GM21360 (cell line): ENCODE measurements around the gene REST.
"Not testable (repeated sequence)": the region's sequence is repeated elsewhere in the genome, so short reads cannot be mapped to it uniquely, and the experiment has no call there.

Source experiments
- ATAC-seq: cut with Tn5 transposase; IDR thresholded peaks from one replicate; pipeline ENCODE4 v1.9.1; 2021; ENCODE audit warnings: mild to moderate bottlenecking, moderate library complexity; ENCODE audit not compliant: unreplicated experiment

The REST gene

DNA sequence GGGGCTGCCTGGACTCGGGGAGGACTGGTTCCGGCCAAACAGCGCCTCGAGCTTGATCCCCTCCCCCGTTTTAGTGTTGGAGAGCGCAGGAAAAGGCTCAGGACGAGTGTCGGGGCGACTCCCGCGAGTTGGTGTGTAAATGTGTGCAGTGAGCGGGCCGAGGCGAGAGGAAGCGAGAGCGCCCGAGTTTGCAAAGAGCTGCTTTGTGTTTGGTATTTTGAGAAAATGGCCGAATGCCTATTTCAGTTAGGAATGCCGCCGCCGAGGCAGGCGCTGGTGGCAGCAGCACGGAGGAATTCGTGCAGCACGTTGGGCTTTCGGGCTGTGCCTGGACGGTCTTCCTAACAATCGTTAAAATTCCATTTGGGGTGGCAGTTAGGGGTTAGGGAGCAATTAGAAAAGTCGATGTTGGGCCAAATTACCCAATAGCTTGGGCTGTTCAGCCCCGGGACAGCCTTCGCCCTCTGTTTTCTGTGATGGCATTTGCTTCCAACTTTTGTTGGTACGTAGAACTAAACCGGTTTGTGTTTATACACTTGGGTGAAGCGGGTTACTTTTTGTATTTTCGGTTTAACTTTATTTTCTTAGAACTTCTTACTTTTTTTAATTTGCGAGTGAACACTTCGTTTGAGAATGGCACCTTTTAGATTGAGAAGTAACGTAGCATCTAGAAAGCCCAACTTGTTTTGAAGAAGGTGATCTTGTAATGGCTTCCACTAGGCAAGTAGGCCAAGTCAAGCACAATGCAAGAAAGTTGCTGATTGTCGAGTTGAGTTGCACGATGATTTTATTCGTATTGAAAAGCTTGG is 1.6 kb downstream of the REST start:
- peak; percentile 22 for ATAC-seq

DNA sequence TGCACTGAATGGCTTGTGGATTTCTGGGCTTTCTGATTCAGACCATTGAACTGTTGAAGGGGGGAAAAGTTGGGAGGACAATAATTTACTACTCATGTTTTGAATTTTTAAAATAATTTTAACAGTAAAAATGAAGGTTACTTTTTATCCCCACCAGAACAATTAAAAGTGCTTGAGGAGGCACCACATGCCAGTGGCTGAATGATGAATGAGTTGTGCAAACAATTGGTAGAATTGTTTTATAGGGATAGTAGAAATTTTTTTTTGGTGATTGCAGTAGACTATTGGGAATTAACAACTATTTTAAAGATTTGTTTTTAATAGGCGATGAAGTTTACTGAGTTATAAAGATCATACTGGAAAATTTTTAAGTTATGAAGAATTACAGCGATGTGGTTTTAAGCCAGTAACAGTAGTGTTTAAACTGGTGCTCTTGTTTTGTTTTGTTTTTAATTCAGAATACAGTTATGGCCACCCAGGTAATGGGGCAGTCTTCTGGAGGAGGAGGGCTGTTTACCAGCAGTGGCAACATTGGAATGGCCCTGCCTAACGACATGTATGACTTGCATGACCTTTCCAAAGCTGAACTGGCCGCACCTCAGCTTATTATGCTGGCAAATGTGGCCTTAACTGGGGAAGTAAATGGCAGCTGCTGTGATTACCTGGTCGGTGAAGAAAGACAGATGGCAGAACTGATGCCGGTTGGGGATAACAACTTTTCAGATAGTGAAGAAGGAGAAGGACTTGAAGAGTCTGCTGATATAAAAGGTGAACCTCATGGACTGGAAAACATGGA is 2.7 kb downstream of the REST start:
- no peak for ATAC-seq

DNA sequence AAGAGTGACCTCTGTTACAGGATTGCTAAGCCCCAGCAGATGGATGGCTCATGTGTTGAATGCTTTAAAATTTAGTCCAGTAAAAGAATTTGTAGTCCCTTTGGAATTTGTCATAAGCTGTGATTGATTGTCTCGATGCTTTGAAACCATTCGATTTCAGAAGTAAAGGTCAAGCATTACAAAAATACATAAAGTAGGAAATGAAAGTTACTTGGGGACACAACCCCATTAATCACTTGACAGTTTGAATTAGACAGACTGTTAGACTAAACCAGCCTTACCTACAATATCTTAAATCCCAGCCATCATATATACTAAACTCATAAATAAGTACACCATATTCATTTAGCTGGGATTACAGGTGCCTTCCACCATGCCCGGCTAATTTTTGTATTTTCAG is 6.6 kb downstream of the REST start:
- no peak for ATAC-seq

DNA sequence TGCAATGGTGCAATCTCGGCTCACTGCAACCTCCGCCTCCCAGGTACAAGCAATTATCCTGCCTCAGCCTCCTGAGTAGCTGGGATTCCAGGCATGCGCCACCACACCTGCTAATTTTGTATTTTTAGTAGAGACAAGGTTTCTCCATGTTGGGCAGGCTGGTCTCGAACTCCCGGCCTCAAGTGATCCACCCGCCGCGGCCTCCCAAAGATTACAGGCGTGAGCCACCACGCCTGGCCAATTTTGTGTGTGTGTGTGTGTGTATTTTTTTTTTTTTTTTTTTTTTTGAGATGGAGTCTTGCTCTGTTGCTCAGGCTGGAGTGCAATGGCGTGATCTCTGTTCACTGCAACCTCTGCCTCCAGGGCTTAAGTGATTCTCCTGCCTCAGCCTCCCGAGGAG is 7.3 kb downstream of the REST start:
- ATAC-seq = not testable (repeated sequence)

DNA sequence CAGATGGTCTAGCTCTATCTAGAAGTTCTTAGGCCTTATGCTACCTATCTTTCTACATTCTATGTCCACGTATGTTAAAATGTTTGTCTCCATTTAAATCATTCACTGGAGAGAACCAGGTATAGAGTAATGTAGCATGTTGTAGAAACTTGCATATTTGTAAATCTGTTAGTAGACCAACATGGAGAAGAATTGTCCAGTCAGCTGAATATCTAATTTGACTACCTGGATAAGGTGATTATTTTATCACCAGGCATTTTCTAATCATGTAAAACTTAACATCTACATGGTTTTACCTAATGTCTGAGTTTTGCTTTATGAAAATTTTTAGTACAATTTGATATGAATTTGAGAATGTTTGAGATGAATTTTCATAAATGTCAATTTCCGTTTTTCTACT is 19.5 kb downstream of the REST start:
- ATAC-seq = no peak

DNA sequence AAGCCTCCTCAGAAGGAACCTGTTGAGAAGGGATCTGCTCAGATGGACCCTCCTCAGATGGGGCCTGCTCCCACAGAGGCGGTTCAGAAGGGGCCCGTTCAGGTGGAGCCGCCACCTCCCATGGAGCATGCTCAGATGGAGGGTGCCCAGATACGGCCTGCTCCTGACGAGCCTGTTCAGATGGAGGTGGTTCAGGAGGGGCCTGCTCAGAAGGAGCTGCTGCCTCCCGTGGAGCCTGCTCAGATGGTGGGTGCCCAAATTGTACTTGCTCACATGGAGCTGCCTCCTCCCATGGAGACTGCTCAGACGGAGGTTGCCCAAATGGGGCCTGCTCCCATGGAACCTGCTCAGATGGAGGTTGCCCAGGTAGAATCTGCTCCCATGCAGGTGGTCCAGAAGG is 22.9 kb downstream of the REST start:
- ATAC-seq = no peak

DNA sequence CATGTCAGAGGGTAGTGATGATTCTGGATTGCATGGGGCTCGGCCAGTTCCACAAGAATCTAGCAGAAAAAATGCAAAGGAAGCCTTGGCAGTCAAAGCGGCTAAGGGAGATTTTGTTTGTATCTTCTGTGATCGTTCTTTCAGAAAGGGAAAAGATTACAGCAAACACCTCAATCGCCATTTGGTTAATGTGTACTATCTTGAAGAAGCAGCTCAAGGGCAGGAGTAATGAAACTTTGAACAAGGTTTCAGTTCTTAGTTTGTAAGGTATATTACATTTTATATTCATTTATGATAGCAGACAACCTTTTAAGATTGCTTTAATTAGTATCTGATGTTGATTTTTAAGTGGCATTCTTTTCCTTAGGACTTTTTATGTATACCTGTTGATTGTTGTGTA is 24.2 kb downstream of the REST start:
- ATAC-seq = no peak

DNA sequence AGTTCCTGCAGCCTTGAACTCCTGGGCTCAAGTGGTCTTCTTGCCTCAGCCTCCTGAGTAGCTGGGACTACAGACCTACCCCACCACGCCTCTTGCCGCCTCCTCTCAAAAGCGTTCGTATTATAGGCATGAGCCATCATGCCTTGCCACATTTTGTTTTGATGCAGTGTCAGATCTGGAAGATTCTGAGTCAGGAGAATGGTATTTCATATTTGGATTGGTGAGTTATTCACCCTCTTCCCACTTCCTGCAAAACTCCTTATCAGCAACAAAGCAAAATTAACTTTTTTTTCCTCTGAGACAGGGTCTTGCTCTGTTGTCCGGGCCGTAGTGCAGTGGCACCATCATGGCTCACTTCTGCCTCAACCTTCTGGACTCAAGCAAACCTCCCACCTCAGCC is 29.6 kb downstream of the REST start:
- ATAC-seq = no peak

DNA sequence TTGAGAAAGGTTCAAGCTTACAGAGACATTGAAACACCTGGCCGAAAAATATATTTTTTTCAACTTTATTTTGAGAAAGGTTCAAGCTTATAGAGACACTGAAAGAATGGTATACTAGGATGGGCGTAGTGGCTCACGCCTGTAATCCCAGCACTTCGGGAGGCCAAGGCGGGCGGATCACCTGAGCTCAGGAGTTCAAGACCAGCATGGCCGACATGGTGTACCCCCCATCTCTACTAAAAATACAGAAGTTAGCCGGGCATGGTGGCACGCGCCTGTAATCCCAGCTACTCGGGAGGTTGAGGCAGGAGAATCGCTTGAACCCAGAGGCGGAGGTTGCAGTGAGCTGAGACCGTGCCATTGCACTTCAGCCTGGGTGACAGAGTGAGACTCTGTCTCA is 32.1 kb downstream of the REST start:
- not testable (repeated sequence) for ATAC-seq

DNA sequence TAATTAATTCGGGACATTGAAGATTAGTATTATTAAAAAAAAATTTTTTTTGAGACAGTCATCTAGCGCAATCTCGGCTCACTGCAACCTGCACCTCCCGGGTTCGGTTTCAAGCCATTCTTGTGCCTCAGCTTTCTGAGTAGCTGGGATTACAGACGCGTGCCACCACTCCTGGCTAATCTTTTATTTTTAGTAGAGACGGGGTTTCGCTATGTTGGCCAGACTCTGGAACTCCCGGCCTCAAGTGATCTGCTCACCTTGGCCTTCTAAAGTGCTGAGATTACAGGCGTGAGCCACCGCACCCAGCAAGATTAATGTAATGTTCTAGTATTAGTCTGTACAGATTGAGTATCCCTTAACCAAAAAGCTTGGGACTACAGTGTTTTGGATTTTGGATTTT is 32.7 kb downstream of the REST start:
- no peak for ATAC-seq

DNA sequence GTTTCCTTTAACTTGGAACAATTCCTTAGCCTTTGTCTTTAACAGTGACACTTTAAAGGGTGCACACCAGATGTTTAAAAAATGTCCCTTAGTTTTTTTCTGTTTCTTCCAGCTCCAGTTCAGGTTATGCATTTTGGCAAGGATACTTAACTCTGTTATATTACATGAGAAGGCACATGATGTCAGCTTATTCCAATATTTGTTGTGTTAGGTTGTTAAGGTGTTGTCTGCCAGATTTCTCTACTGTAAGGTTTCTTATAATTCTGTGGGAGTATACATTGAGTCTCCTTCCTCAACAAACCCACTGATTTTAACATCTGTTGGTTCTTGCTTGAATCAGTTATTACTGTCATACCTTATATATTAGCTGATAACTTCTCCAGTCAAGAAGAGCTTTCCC is 33.3 kb downstream of the REST start:
- no peak for ATAC-seq

DNA sequence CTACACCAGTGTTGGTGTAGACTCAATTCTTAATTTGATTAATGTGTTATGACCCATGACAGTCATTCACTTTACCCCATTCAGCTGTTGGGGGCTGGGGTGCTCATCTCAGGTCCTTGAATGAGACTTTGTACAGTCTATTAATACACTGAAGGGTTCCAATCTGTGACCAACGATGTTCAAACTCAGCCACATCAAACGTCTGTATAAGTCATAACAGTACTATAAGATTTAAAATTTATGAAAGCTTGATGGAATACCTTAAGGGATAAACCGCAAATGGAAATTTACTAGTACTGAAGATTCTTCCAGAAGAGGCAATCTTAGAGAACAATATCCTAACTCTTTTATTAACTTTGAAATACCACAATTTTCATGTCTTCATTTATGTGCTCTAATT is 33.7 kb downstream of the REST start:
- ATAC-seq = no peak

DNA sequence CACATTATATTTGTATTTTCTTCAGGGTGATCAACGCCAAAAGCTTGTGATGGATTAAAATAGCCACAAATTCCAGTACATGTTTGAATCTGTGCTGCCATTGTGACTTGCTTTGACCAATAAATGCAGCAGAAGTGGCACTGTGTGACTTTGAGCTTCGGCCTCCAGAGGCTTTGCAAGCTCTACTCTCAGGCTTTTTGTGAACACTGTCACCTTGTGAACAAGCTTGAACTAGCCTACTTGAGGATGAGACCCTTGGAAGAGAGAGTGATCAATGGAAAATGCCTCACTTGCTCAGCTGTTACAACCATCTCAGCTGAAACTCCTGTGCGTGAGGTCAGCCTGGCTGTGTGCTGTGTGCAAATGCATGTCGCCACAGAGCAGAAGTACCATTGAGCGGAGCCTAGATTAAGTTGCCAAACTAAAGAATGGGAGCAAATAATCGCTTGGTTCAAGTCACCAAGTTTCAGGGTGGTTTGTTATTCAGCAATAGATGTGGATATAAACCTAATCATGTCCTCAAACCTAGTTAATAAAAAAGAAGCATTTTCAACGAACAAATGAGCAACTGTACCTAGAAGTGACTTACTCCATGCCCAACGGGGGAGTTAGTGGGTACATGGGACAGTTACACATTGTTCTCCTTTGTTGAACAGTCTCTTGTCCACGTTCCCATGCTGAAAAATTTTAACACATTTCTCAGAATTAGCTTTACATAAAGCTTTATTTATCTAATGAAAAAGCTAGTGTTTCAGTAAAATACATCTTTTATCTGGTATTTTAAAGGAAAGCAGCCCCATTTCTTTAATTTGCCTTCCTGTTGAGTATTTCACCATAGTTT is 46.2 kb downstream of the REST start:
- no peak for ATAC-seq

DNA sequence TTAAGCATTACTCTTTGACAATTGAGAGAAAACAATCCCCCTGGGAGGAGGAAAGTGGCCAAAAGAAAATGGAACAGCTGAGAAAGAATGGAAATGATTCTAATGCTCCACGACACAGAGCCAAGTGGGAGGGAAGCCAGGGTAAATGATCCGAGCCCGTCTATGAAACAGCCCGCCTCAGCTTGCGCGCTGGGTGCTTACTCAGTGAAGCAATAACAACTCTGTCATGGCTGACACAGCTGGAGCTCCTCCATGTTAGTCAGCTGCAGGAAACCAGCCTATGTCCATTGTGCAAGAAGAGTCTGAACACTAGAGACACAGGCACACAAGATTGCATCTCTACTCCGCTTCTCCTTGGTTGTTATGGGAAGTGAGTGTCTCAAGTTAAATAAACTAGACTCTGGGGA is 50.4 kb downstream of the REST start:
- ATAC-seq = no peak

DNA sequence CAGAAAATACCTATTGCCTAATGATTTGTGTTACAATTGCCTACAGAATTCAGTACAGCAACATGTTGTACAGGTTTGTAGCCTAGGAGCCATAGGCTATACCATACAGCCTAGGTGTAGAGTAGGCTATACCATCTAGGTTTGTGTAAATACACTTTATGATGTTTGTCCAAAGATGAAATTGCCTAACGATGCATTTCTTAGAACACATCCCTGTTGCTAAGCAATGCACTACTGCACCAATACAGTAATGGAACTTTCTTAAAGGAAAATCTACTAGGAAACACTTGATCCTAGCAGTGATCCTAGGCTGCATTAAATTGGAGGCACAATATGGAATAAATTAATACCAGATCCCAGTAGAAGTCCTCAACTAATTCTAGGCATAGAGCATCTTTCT is 51.4 kb downstream of the REST start:
- no peak for ATAC-seq

DNA sequence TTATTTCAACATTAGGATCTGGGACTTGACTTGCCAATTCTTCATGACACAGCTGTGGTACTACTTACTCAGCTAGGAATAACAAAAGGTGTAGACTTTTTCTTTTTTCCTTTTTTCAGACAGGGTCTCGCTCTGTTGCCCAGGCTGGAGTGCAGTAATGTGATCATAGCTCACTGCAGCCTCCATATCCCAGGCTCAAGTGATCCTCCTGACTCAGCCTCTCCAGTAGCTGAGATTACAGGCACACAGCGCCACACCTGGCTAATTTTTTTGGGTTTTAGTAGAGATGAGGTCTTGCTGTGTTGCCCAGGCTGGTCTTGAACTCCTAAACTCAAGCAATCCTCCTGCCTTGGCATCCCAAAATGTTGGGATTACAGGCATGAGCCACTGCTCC is 53.4 kb downstream of the REST start:
- ATAC-seq = no peak

DNA sequence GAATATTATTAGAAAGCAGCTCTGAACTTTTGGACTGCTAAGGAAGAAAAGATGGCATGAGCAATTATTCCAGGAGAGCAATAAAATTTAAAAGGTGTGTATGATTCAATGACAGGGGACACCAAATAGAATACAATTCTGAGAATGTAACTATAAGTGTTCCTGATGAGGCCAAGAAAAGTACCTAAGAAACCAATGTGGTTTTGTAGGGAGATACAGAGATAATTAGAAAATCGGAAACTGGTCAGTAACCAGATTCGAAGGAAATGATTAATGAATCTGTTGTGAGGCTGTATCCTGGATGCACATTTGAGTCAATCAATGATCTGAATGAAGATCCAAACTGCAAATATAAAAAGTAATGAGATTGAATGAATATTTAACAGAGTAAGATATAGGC is 63.7 kb downstream of the REST start:
- ATAC-seq = no peak

DNA sequence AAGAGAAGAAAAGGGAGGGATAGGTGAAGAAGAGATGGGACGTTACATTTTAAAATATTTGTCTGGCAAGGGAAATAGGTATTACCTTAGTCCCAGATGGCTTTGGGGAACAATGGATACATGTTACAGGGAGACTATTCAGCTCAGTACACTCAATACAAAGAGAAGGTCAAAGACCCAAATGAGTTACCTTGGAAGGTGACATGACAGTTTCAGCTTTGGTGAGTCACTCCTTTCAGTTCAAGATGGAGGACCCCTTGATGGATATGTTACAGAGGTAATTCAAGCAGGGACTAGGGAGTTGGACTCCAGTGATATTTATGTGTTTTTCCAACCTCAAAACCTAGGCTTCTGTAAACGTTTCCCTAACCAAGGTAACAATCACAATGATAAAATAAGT is 64.7 kb downstream of the REST start:
- no peak for ATAC-seq

DNA sequence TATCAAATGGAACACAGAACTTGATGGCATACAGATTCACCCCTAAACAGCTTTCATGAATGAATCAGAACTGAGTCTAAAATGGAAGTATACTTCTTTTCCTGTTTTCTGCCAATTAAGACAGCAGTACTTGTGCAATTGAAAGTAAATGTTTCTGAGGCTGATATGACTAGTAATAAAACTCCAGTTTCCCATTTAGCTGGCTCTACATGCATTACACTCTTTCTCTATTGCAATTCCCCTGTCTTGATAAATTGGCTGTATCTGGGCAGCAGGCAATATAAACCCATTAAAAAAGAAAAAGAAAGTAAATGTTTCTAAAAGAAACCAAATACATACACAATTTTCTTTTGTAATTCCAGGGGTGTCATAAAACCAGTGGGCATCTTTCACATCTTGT is 65.1 kb downstream of the REST start:
- ATAC-seq = no peak

DNA sequence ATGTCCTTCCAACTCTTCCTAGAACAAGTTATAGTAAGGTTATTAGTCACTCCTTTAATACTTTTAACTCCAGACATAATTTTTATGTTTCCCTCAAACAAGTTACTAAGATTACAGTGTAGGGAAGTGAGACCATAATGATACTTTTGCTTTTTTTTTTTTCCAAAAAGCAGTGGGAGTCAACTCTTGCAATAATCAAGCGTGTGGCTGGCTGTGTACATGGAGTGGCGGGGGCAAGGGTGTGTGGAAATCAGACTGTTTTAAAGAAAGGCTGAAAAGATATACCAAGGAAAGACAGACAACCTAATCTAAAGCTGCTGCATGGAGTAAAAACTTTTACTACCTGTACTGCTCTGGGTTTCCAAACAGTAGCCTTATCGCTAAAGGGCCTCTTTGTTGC is 65.6 kb downstream of the REST start:
- no peak for ATAC-seq

DNA sequence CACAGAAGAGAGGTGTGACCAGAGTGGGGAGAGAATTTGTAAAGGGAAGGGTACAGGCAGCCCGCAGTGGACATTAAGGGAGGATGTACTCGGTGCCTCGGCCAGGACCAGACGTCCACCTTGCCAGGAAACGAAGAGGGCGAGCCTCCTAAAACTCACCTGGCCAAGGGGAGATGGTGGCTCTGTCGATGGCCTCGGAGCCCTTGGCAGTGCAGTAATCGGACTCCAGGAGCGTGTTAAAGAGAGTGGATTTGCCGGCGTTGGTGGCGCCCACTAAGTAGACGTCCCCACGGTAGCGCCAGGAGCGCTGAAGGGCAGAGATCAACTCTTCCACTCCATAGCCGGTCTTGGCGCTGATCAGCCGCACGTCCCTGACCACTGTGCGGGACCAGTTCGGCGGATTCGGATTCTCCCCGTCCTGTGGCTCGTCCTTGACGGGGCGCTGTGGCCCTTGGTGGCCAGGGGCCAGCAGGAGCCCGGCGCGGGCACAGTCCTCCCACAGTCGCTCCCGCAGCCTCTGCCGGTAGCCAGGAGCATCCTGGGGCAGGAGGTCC is 68.7 kb downstream of the REST start:
- ATAC-seq = no peak
